Measurements from ENCODE around the gene CLEC2L. TPM values are rescaled to one million over a fixed set of nuclear protein-coding genes. Genes with fewer than 3 reads are reported as not detected.

The CLEC2L gene
- total and polyA plus RNA-seq, 5 donors, result not detected

GRCh38 chr7:139570626-139571025, 47.1 kb downstream of the CLEC2L start:
- Histone ChIP-seq H3K27me3 (ENCODE audit: control insufficient read depth, insufficient read depth) (no peaks in the 10 kb centered on the region), H3K9me3 (ENCODE audit: control insufficient read depth, low read length) (no peaks in the 10 kb centered on the region), H3K27ac (ENCODE audit: low read length) (no peak overlapping the region), H3K4me3 (ENCODE audit: low read length) (no peak overlapping the region), H3K4me1 (ENCODE audit: control insufficient read depth, insufficient read depth, low read length) (no peaks in the 10 kb centered on the region)
- intact Hi-C loops (cut with DNase I), result no loop called here
- WGBS, result 84% methylated on average over 5 of the region's 5 CpGs
- ATAC-seq, result no peak
- no peak for DNase-seq

- Histone ChIP-seq H3K4me3 (ENCODE audit: low read length) (no peak overlapping the region), H3K4me1 (ENCODE audit: control insufficient read depth, insufficient read depth, low read length) (no peaks in the 10 kb centered on the region), H3K27ac (ENCODE audit: low read length) (no peak overlapping the region), H3K9me3 (ENCODE audit: control insufficient read depth, low read length) (no peaks in the 10 kb centered on the region), H3K27me3 (ENCODE audit: control insufficient read depth, insufficient read depth) (no peaks in the 10 kb centered on the region)
- ATAC-seq, result no peak
- intact Hi-C loops (cut with DNase I), result no loop called here
- DNase-seq, result peak in 1 of 3 donors; percentile 45
- WGBS, result 90% methylated on average over 20 of the region's 20 CpGs
Observed at GRCh38 chr7:139571190-139571589, 47.7 kb downstream of the CLEC2L start.

GRCh38 chr7:139571651-139572050, 48.2 kb downstream of the CLEC2L start:
- Histone ChIP-seq H3K4me1 (ENCODE audit: control insufficient read depth, insufficient read depth, low read length) (no peaks in the 10 kb centered on the region), H3K4me3 (ENCODE audit: low read length) (no peak overlapping the region), H3K27ac (ENCODE audit: low read length) (no peak overlapping the region), H3K27me3 (ENCODE audit: control insufficient read depth, insufficient read depth) (no peaks in the 10 kb centered on the region), H3K9me3 (ENCODE audit: control insufficient read depth, low read length) (no peaks in the 10 kb centered on the region)
- DNase-seq, result no peak
- ATAC-seq, result no peak
- intact Hi-C loops (cut with DNase I), result no loop called here
- WGBS, result 97% methylated on average over 20 of the region's 20 CpGs

- no peaks in the 10 kb centered on the region for H3K9me3 ChIP-seq (ENCODE audit: control insufficient read depth, low read length)
- DNase-seq (no peak), ATAC-seq (no peak)
- no peaks in the 10 kb centered on the region for H3K27me3 ChIP-seq (ENCODE audit: control insufficient read depth, insufficient read depth)
- WGBS, result 95% methylated on average over 15 of the region's 15 CpGs
- H3K27ac ChIP-seq (ENCODE audit: low read length), result no peak overlapping the region
- H3K4me3 ChIP-seq (ENCODE audit: low read length), result no peak overlapping the region
- no peaks in the 10 kb centered on the region for H3K4me1 ChIP-seq (ENCODE audit: control insufficient read depth, insufficient read depth, low read length)
- intact Hi-C loops (cut with DNase I), result no loop called here
Observed at GRCh38 chr7:139572071-139572470, 48.6 kb downstream of the CLEC2L start.

GRCh38 chr7:139572704-139573385, 49.4 kb downstream of the CLEC2L start:
- H3K4me3 ChIP-seq (ENCODE audit: low read length), result no peak overlapping the region
- no peaks in the 10 kb centered on the region for H3K4me1 ChIP-seq (ENCODE audit: control insufficient read depth, insufficient read depth, low read length)
- no peaks in the 10 kb centered on the region for H3K9me3 ChIP-seq (ENCODE audit: control insufficient read depth, low read length)
- H3K27ac ChIP-seq (ENCODE audit: low read length), result no peak overlapping the region
- WGBS, result 89% methylated on average over 38 of the region's 38 CpGs
- no peaks in the 10 kb centered on the region for H3K27me3 ChIP-seq (ENCODE audit: control insufficient read depth, insufficient read depth)
- ATAC-seq (no peak), DNase-seq (peak in 2 of 3 donors; percentile 22 to 45)
- intact Hi-C loops (cut with DNase I), result no loop called here

GRCh38 chr7:139573871-139574270, 50.4 kb downstream of the CLEC2L start:
- no peaks in the 10 kb centered on the region for H3K9me3 ChIP-seq (ENCODE audit: control insufficient read depth, low read length)
- H3K27me3 ChIP-seq (ENCODE audit: control insufficient read depth, insufficient read depth), result no peaks in the 10 kb centered on the region
- ATAC-seq, result no peak
- H3K4me3 ChIP-seq (ENCODE audit: low read length), result no peak overlapping the region
- H3K27ac ChIP-seq (ENCODE audit: low read length), result no peak overlapping the region
- WGBS, result 95% methylated on average over 9 of the region's 9 CpGs
- no peaks in the 10 kb centered on the region for H3K4me1 ChIP-seq (ENCODE audit: control insufficient read depth, insufficient read depth, low read length)
- no peak for DNase-seq
- intact Hi-C loops (cut with DNase I), result no loop called here

GRCh38 chr7:139574618-139575337, 51.3 kb downstream of the CLEC2L start:
- no peak overlapping the region for H3K4me3 ChIP-seq (ENCODE audit: low read length)
- intact Hi-C loops (cut with DNase I), result no loop called here
- H3K27ac ChIP-seq (ENCODE audit: low read length), result peak overlapping the region; percentile 45
- no peaks in the 10 kb centered on the region for H3K9me3 ChIP-seq (ENCODE audit: control insufficient read depth, low read length)
- ATAC-seq (peak; percentile 28 to 73), DNase-seq (peak in 1 of 3 donors; percentile 45)
- WGBS, result 88% methylated on average over 16 of the region's 16 CpGs
- no peaks in the 10 kb centered on the region for H3K27me3 ChIP-seq (ENCODE audit: control insufficient read depth, insufficient read depth)
- H3K4me1 ChIP-seq (ENCODE audit: control insufficient read depth, insufficient read depth, low read length), result no peaks in the 10 kb centered on the region

GRCh38 chr7:139575338-139575680, 51.8 kb downstream of the CLEC2L start:
- no peak overlapping the region for H3K27ac ChIP-seq (ENCODE audit: low read length)
- WGBS, result 95% methylated on average over 6 of the region's 6 CpGs
- no peaks in the 10 kb centered on the region for H3K9me3 ChIP-seq (ENCODE audit: control insufficient read depth, low read length)
- intact Hi-C loops (cut with DNase I), result no loop called here
- H3K27me3 ChIP-seq (ENCODE audit: control insufficient read depth, insufficient read depth), result no peaks in the 10 kb centered on the region
- no peak for DNase-seq
- ATAC-seq, result no peak
- H3K4me1 ChIP-seq (ENCODE audit: control insufficient read depth, insufficient read depth, low read length), result no peaks in the 10 kb centered on the region
- no peak overlapping the region for H3K4me3 ChIP-seq (ENCODE audit: low read length)

GRCh38 chr7:139576179-139576973, 52.9 kb downstream of the CLEC2L start:
- Histone ChIP-seq H3K4me1 (ENCODE audit: control insufficient read depth, insufficient read depth, low read length) (no peaks in the 10 kb centered on the region), H3K27ac (ENCODE audit: low read length) (no peak overlapping the region), H3K27me3 (ENCODE audit: control insufficient read depth, insufficient read depth) (no peaks in the 10 kb centered on the region), H3K4me3 (ENCODE audit: low read length) (no peak overlapping the region), H3K9me3 (ENCODE audit: control insufficient read depth, low read length) (no peaks in the 10 kb centered on the region)
- DNase-seq (peak in 1 of 3 donors; percentile 40), ATAC-seq (peak in 1 of 2 donors; percentile 13)
- 94% methylated on average over 11 of the region's 11 CpGs for WGBS
- intact Hi-C loops (cut with DNase I), result no loop called here

- no peaks in the 10 kb centered on the region for H3K27me3 ChIP-seq (ENCODE audit: control insufficient read depth, insufficient read depth)
- WGBS, result 97% methylated on average over 3 of the region's 3 CpGs
- no peak for DNase-seq
- no peak for ATAC-seq
- no peak overlapping the region for H3K4me3 ChIP-seq (ENCODE audit: low read length)
- intact Hi-C loops (cut with DNase I), result no loop called here
- no peaks in the 10 kb centered on the region for H3K4me1 ChIP-seq (ENCODE audit: control insufficient read depth, insufficient read depth, low read length)
- H3K9me3 ChIP-seq (ENCODE audit: control insufficient read depth, low read length), result no peaks in the 10 kb centered on the region
- H3K27ac ChIP-seq (ENCODE audit: low read length), result no peak overlapping the region
Observed at GRCh38 chr7:139580435-139580834, 57.0 kb downstream of the CLEC2L start.

GRCh38 chr7:139582130-139582650, 58.7 kb downstream of the CLEC2L start:
- no peak overlapping the region for H3K27ac ChIP-seq (ENCODE audit: low read length)
- H3K4me3 ChIP-seq (ENCODE audit: low read length), result no peak overlapping the region
- intact Hi-C loops (cut with DNase I), result no loop called here
- H3K9me3 ChIP-seq (ENCODE audit: control insufficient read depth, low read length), result no peaks in the 10 kb centered on the region
- no peak for ATAC-seq
- no peaks in the 10 kb centered on the region for H3K27me3 ChIP-seq (ENCODE audit: control insufficient read depth, insufficient read depth)
- no peaks in the 10 kb centered on the region for H3K4me1 ChIP-seq (ENCODE audit: control insufficient read depth, insufficient read depth, low read length)
- no peak for DNase-seq
- WGBS, result 91% methylated on average over 14 of the region's 14 CpGs
